Stimulated activated CD8-positive, alpha-beta memory T cell treated with anti-CD3 and anti-CD28 coated beads, Interleukin-4, amount 100 ng/mL, for 4 hours (primary cell): ENCODE measurements around the gene RAB26.
"Not testable (repeated sequence)": the region's sequence is repeated elsewhere in the genome, so short reads cannot be mapped to it uniquely, and the experiment has no call there.

Source experiments
- DNase-seq, 2 donors: peaks; one replicate each; pipeline ENCODE4 v3.0.0-alpha.2; 2020; ENCODE audit warnings: low read depth in 2 of 2, low spot score in 1 of 2

The RAB26 gene

GRCh38 chr16:2147981-2148671, at the start of gene RAB26:
TSS of gene RAB26 (plus strand) at chr16:2148625. CDS start at chr16:2148784, 159 bp downstream.
- no peak for DNase-seq

GRCh38 chr16:2101581-2101980, 46.8 kb upstream of the RAB26 start:
- DNase-seq, result not testable (repeated sequence)

- no peak for DNase-seq
Observed at GRCh38 chr16:2102471-2102870, 46.0 kb upstream of the RAB26 start.

GRCh38 chr16:2104464-2104863, 44.0 kb upstream of the RAB26 start:
- not testable (repeated sequence) for DNase-seq

GRCh38 chr16:2105291-2105690, 43.1 kb upstream of the RAB26 start:
- not testable (repeated sequence) for DNase-seq

GRCh38 chr16:2105769-2106168, 42.7 kb upstream of the RAB26 start:
- not testable (repeated sequence) for DNase-seq

- not testable (repeated sequence) for DNase-seq
Observed at GRCh38 chr16:2106211-2106610, 42.2 kb upstream of the RAB26 start.

GRCh38 chr16:2107121-2107790, 41.2 kb upstream of the RAB26 start:
- DNase-seq, result not testable (repeated sequence)

GRCh38 chr16:2107791-2108125, 40.7 kb upstream of the RAB26 start:
- DNase-seq, result not testable (repeated sequence)

- DNase-seq, result not testable (repeated sequence)
Observed at GRCh38 chr16:2108446-2109270, 39.8 kb upstream of the RAB26 start.

- not testable (repeated sequence) for DNase-seq
Observed at GRCh38 chr16:2109271-2109580, 39.2 kb upstream of the RAB26 start.

- DNase-seq, result not testable (repeated sequence)
Observed at GRCh38 chr16:2109872-2110271, 38.6 kb upstream of the RAB26 start.

GRCh38 chr16:2110332-2111008, 38.0 kb upstream of the RAB26 start:
- not testable (repeated sequence) for DNase-seq

GRCh38 chr16:2111009-2111353, 37.4 kb upstream of the RAB26 start:
- not testable (repeated sequence) for DNase-seq

- DNase-seq, result not testable (repeated sequence)
Observed at GRCh38 chr16:2111412-2112335, 36.8 kb upstream of the RAB26 start.

GRCh38 chr16:2112539-2113106, 35.8 kb upstream of the RAB26 start:
- not testable (repeated sequence) for DNase-seq

- DNase-seq, result not testable (repeated sequence)
Observed at GRCh38 chr16:2114225-2114624, 34.2 kb upstream of the RAB26 start.

GRCh38 chr16:2114885-2115590, 33.4 kb upstream of the RAB26 start:
- not testable (repeated sequence) for DNase-seq

- DNase-seq, result no peak
Observed at GRCh38 chr16:2115591-2115973, 32.8 kb upstream of the RAB26 start.
